GM21723 (cell line): ENCODE measurements around the gene SERINC5.
A peak's percentile ranks its signal among the peaks of the same experiment; 100 is the strongest.
"Not testable (repeated sequence)": the region's sequence is repeated elsewhere in the genome, so short reads cannot be mapped to it uniquely, and the experiment has no call there.

Experiments used
- ATAC-seq: cut with Tn5 transposase; IDR thresholded peaks from one replicate; pipeline ENCODE4 v1.9.1; 2021; ENCODE audit warnings: mild to moderate bottlenecking, moderate library complexity; ENCODE audit not compliant: unreplicated experiment

Gene SERINC5

GRCh38 chr5:80143491-80143890 is 112.4 kb downstream of the SERINC5 start:
- ATAC-seq, result no peak

- no peak for ATAC-seq
Observed at GRCh38 chr5:80142996-80143395, 112.9 kb downstream of the SERINC5 start.

GRCh38 chr5:80141681-80142080 is 114.2 kb downstream of the SERINC5 start:
- no peak for ATAC-seq

GRCh38 chr5:80141147-80141671 is 114.6 kb downstream of the SERINC5 start:
- ATAC-seq, result no peak

GRCh38 chr5:80140496-80140895 is 115.4 kb downstream of the SERINC5 start:
- no peak for ATAC-seq

GRCh38 chr5:80139466-80139972 is 116.3 kb downstream of the SERINC5 start:
- ATAC-seq, result no peak

GRCh38 chr5:80138486-80138885 is 117.4 kb downstream of the SERINC5 start:
- no peak for ATAC-seq

GRCh38 chr5:80136798-80137197 is 119.0 kb downstream of the SERINC5 start:
- not testable (repeated sequence) for ATAC-seq

- ATAC-seq, result no peak
Observed at GRCh38 chr5:80134876-80135275, 121.0 kb downstream of the SERINC5 start.

- ATAC-seq, result no peak
Observed at GRCh38 chr5:80129146-80129545, 126.7 kb downstream of the SERINC5 start.

GRCh38 chr5:80128141-80128540 is 127.7 kb downstream of the SERINC5 start:
- ATAC-seq, result no peak

- no peak for ATAC-seq
Observed at GRCh38 chr5:80127116-80127552, 128.7 kb downstream of the SERINC5 start.

GRCh38 chr5:80125962-80126480 is 129.8 kb downstream of the SERINC5 start:
- peak; percentile 65 for ATAC-seq

GRCh38 chr5:80125022-80125961 is 130.6 kb downstream of the SERINC5 start:
- ATAC-seq, result peak; percentile 90

GRCh38 chr5:80124121-80124918 is 131.5 kb downstream of the SERINC5 start:
- no peak for ATAC-seq

GRCh38 chr5:80122579-80122978 is 133.3 kb downstream of the SERINC5 start:
- no peak for ATAC-seq

- ATAC-seq, result no peak
Observed at GRCh38 chr5:80119372-80119771, 136.5 kb downstream of the SERINC5 start.

GRCh38 chr5:80117446-80117845 is 138.4 kb downstream of the SERINC5 start:
- no peak for ATAC-seq

- ATAC-seq, result no peak
Observed at GRCh38 chr5:80116465-80116864, 139.4 kb downstream of the SERINC5 start.

GRCh38 chr5:80116000-80116399 is 139.8 kb downstream of the SERINC5 start:
- ATAC-seq, result no peak

- ATAC-seq, result no peak
Observed at GRCh38 chr5:80114860-80115259, 141.0 kb downstream of the SERINC5 start.
